Measurements from ENCODE around the gene TOE1. TPM values are rescaled to one million over a fixed set of nuclear protein-coding genes. Genes with fewer than 3 reads are reported as not detected.

The TOE1 gene
- total and polyA plus RNA-seq, 9 of the 15 experiments (the other 6 are each of a cell fraction or from before 2014, with no cell fraction given), result 32.1 to 85.7 (median 38.0) TPM

DNA sequence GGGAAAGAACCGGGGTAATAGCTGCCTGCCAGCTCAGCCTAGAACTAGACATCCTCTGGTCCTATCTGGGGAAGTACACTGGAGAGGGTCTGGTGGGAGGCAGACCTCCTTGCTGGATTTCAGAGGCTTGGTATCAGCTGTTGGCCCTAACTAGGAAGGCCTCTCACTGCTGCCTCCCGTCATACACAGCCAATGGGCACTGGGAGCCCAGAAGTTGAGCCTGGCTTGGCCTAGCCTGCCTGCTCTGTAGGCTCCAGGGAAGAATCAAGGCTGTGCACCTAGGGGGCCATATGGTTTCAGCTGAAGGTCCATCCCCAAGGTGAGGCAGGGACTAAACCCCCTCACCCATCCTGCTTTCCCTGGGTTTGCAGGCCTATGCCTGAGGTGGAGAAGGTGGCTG is 4.5 kb downstream of the TOE1 start:
- H3K79me2 ChIP-seq (ENCODE audit: control insufficient read depth, insufficient read depth, low read length), result peaks cover 32% of the 10 kb centered on the region
- ChIA-PET CTCF (ENCODE audit: low intra/inter-chr PET ratio) (no interaction called here), POLR2A (interaction anchor here (0.5 to 13.3 kb wide), 8 partner anchors 11 to 692 kb away, joined by 3 to 226 read pairs (median 3); partner anchors contain the start of gene UROD)
- TF ChIP-seq, protein P1, sequence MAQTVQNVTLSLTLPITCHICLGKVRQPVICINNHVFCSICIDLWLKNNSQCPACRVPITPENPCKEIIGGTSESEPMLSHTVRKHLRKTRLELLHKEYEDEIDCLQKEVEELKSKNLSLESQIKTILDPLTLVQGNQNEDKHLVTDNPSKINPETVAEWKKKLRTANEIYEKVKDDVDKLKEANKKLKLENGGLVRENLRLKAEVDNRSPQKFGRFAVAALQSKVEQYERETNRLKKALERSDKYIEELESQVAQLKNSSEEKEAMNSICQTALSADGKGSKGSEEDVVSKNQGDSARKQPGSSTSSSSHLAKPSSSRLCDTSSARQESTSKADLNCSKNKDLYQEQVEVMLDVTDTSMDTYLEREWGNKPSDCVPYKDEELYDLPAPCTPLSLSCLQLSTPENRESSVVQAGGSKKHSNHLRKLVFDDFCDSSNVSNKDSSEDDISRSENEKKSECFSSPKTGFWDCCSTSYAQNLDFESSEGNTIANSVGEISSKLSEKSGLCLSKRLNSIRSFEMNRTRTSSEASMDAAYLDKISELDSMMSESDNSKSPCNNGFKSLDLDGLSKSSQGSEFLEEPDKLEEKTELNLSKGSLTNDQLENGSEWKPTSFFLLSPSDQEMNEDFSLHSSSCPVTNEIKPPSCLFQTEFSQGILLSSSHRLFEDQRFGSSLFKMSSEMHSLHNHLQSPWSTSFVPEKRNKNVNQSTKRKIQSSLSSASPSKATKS (CRISPR knock-in tag; IDR thresholded peaks at IDR 0.05), result no peak
- TF ChIP-seq, protein P2, sequence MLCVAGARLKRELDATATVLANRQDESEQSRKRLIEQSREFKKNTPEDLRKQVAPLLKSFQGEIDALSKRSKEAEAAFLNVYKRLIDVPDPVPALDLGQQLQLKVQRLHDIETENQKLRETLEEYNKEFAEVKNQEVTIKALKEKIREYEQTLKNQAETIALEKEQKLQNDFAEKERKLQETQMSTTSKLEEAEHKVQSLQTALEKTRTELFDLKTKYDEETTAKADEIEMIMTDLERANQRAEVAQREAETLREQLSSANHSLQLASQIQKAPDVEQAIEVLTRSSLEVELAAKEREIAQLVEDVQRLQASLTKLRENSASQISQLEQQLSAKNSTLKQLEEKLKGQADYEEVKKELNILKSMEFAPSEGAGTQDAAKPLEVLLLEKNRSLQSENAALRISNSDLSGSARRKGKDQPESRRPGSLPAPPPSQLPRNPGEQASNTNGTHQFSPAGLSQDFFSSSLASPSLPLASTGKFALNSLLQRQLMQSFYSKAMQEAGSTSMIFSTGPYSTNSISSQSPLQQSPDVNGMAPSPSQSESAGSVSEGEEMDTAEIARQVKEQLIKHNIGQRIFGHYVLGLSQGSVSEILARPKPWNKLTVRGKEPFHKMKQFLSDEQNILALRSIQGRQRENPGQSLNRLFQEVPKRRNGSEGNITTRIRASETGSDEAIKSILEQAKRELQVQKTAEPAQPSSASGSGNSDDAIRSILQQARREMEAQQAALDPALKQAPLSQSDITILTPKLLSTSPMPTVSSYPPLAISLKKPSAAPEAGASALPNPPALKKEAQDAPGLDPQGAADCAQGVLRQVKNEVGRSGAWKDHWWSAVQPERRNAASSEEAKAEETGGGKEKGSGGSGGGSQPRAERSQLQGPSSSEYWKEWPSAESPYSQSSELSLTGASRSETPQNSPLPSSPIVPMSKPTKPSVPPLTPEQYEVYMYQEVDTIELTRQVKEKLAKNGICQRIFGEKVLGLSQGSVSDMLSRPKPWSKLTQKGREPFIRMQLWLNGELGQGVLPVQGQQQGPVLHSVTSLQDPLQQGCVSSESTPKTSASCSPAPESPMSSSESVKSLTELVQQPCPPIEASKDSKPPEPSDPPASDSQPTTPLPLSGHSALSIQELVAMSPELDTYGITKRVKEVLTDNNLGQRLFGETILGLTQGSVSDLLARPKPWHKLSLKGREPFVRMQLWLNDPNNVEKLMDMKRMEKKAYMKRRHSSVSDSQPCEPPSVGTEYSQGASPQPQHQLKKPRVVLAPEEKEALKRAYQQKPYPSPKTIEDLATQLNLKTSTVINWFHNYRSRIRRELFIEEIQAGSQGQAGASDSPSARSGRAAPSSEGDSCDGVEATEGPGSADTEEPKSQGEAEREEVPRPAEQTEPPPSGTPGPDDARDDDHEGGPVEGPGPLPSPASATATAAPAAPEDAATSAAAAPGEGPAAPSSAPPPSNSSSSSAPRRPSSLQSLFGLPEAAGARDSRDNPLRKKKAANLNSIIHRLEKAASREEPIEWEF (CRISPR knock-in tag; IDR thresholded peaks at IDR 0.05), result no peak
- no peak for TF ChIP-seq HNRNPUL1 (IDR thresholded peaks at IDR 0.05; ENCODE audit: low read length)
- no peak for TF ChIP-seq E2F3 (CRISPR knock-in tag; IDR thresholded peaks at IDR 0.05)
- TF ChIP-seq MEF2D (tag; conservative IDR thresholded peaks at IDR 0.05; ENCODE audit: low read depth), result no peak
- no peak for TF ChIP-seq STAT5A (IDR thresholded peaks at IDR 0.05; ENCODE audit: borderline replicate concordance, low read length)
- TF ChIP-seq CHCHD3 (CRISPR knock-in tag; IDR thresholded peaks at IDR 0.05), result no peak
- no peak for TF ChIP-seq SLC30A9 (CRISPR knock-in tag; IDR thresholded peaks at IDR 0.05)
- TF ChIP-seq POLR2AphosphoS2 (IDR thresholded peaks at IDR 0.05; ENCODE audit: low read length), result 0 out of 2 replicates have a peak, but pooled peaks have one; percentile 59
- TF ChIP-seq GABPB2 (CRISPR knock-in tag; conservative IDR thresholded peaks at IDR 0.05), result no peak
- no peak for TF ChIP-seq ATF3 (IDR thresholded peaks at IDR 0.05)
- TF ChIP-seq ATF3 (CRISPR knock-in tag; conservative IDR thresholded peaks at IDR 0.05), result no peak
- peak; percentile 24; the same call in 1 of the 2 replicates for TF ChIP-seq POLR2AphosphoS5 (IDR thresholded peaks at IDR 0.05; ENCODE audit: control insufficient read depth, insufficient read depth, low read depth, low read length)
- no peak for TF ChIP-seq NFYB (IDR thresholded peaks at IDR 0.05; ENCODE audit: extremely low read depth, insufficient read length)
- TF ChIP-seq PHB (CRISPR knock-in tag; IDR thresholded peaks at IDR 0.05), result no peak
- TF ChIP-seq NUFIP1 (IDR thresholded peaks at IDR 0.05; ENCODE audit: partially characterized antibody), result no peak
- peak; percentile 58 for TF ChIP-seq POLR2A (conservative IDR thresholded peaks at IDR 0.05)
- TF ChIP-seq LARP7 (IDR thresholded peaks at IDR 0.05), result no peak
- no peaks in the 10 kb centered on the region for H3K27me3 ChIP-seq (ENCODE audit: control insufficient read depth in 2 of 2, insufficient read depth in 2 of 2, low read length in 2 of 2)
- no TSS peak for BruUV-seq (replicated peaks)
- H2AFZ ChIP-seq (ENCODE audit: low read depth, low read length), result no peak overlapping the region
- peaks cover 5% of the 10 kb centered on the region; the same call in 1 of the 2 replicates for H4K20me1 ChIP-seq (replicated peaks; ENCODE audit: control insufficient read depth, insufficient read depth, low read length)
- H3K27ac ChIP-seq (ENCODE audit: extremely low read depth, low read depth, low read length), result no peak overlapping the region
- H3K9me3 ChIP-seq (replicated peaks; ENCODE audit: control insufficient read depth, insufficient read depth, low read depth, low read length), result no peaks in the 10 kb centered on the region
- H3K4me2 ChIP-seq (ENCODE audit: insufficient read depth, low read length), result no peak overlapping the region
- peaks cover 6 to 12% of the 10 kb centered on the region in 2 experiments; a peak in 4 of 5 replicates for H3K4me1 ChIP-seq (replicated peaks in 1 of 2; ENCODE audit: control insufficient read depth in 2 of 2, insufficient read depth in 2 of 2, low read length in 2 of 2)
- peaks cover 53% of the 10 kb centered on the region for H3K36me3 ChIP-seq (ENCODE audit: control insufficient read depth, insufficient read depth, low read length)
- in situ Hi-C loops (cut with MboI) (no loop called here), intact Hi-C loops (cut with micrococcal nuclease) (loop anchor here (5.0 kb wide), 1 partner anchor 148 kb away; the partner anchor contains the start of gene TESK2)
- 90% methylated on average over 2 of the region's 2 CpGs for WGBS (ENCODE audit: insufficient coverage, low coverage, missing lambda C conversion rate)
- H3K4me3 ChIP-seq, result no peak overlapping the region
- ATAC-seq, result no peak
- peaks cover 5% of the 10 kb centered on the region for H3K9me1 ChIP-seq (ENCODE audit: control insufficient read depth, insufficient read depth, low read length)
- DNase-seq (ENCODE audit: extremely low read depth in 1 of 4, low spot score in 3 of 4), result no peak
- FAIRE-seq, result no peak
- H3K9ac ChIP-seq (ENCODE audit: insufficient read depth in 1 of 2, low read depth in 2 of 2, low read length in 2 of 2), result no peak overlapping the region

Data from K562 (cell line).